GM12878 (cell line): ENCODE measurements around the gene ARHGEF33. TPM values are rescaled to one million over a fixed set of nuclear protein-coding genes. Genes with fewer than 3 reads are reported as not detected.

Source experiments
- ATAC-seq: fragments of 200-7000 bp; cut with Tn5 transposase; 3 replicates; pipeline ENCODE4 v1.9.1; 2020; ENCODE audit warnings: mild to moderate bottlenecking, moderate library complexity
- BruUV-seq: library from RNA; stranded (reverse); fragments of 400-500 nt; replicated peaks from 2 replicates; lab custom pipeline; 2021; lab: Mats Ljungman, UMichigan
- CTCF ChIA-PET: fragments of 300-600 bp; sonication (Branson Sonifier 250); formaldehyde crosslinking; extraction: SDS; loops from one replicate; lab custom pipeline; 2021; ENCODE audit warnings: inconsistent platforms; lab: Yijun Ruan, JAX
- POLR2A ChIA-PET: fragments of 350-600 bp; formaldehyde crosslinking; extraction: SDS; loops from one replicate; lab custom pipeline; 2021; ENCODE audit warnings: inconsistent platforms; lab: Charles Lee
- RAD21 ChIA-PET: fragments of 300-600 bp; sonication (Branson Sonifier 250); formaldehyde crosslinking; loops from one replicate; lab custom pipeline; 2023; ENCODE audit warnings: antibody characterized with exemption; ENCODE audit not compliant: unreplicated experiment; lab: Charles Lee
- SMC1A ChIA-PET: fragments of 300-600 bp; sonication (Branson Sonifier 250); formaldehyde crosslinking; loops from one replicate; lab custom pipeline; 2023; ENCODE audit not compliant: unreplicated experiment, uncharacterized antibody; lab: Charles Lee
- DNase-seq: peaks from one replicate; pipeline ENCODE4 v3.0.0-alpha.2; 2011; ENCODE audit warnings: low read depth, low spot score
- FAIRE-seq: peaks from 3 replicates; lab custom pipeline; 2011; peaks lifted over from hg19 to GRCh38; lab: Jason Lieb, UNC
- H2AFZ ChIP-seq: 2 replicates; pipeline ENCODE4 v1.6.0; 2011; ENCODE audit warnings: low read depth, low read length, control low read depth; ENCODE audit not compliant: control insufficient read depth
- H3K27ac ChIP-seq: 2 replicates; pipeline ENCODE4 v1.5.1; 2011; ENCODE audit warnings: control low read depth; ENCODE audit not compliant: control insufficient read depth, insufficient read depth
- H3K27me3 ChIP-seq, 2 experiments: replicated peaks in 1 of 2; 2 replicates each; pipeline versions ENCODE4 v1.6.0 to v1.6.1; 2011; ENCODE audit warnings: low read length in 1 of 2; ENCODE audit not compliant: control insufficient read depth in 2 of 2, insufficient read depth in 2 of 2
- H3K36me3 ChIP-seq, 2 experiments: 2 replicates each; pipeline ENCODE4 v1.5.1; 2011; ENCODE audit warnings: low read length in 1 of 2; ENCODE audit not compliant: control insufficient read depth in 2 of 2, insufficient read depth in 2 of 2
- H3K4me1 ChIP-seq: 2 replicates; pipeline ENCODE4 v1.6.1; 2011; ENCODE audit warnings: mild to moderate bottlenecking, low read length, moderate library complexity, mixed read lengths; ENCODE audit not compliant: control insufficient read depth, insufficient read depth
- H3K4me2 ChIP-seq: 2 replicates; pipeline ENCODE4 v1.6.0; 2011; ENCODE audit warnings: control low read depth; ENCODE audit not compliant: control insufficient read depth, insufficient read depth
- H3K4me3 ChIP-seq: fragments of 200-600 bp; sonication (generic); 2 replicates; pipeline ENCODE4 v1.5.1; 2016
- H3K79me2 ChIP-seq: 2 replicates; pipeline ENCODE4 v1.6.0; 2011; ENCODE audit warnings: low read length; ENCODE audit not compliant: control insufficient read depth, insufficient read depth
- H3K9ac ChIP-seq: 2 replicates; pipeline ENCODE4 v1.8.0; 2011; ENCODE audit warnings: low read length, control low read depth, mixed read lengths; ENCODE audit not compliant: control insufficient read depth, insufficient read depth
- H3K9me3 ChIP-seq: replicated peaks from 3 replicates; pipeline ENCODE4 v1.5.1; 2011; ENCODE audit warnings: mild to moderate bottlenecking, low read length; ENCODE audit not compliant: control insufficient read depth, insufficient read depth
- H4K20me1 ChIP-seq: 2 replicates; pipeline ENCODE4 v1.6.0; 2011; ENCODE audit not compliant: control insufficient read depth, insufficient read depth
- ASH2L ChIP-seq: fragments of 300-600, 200-600 bp; sonication (generic); IDR thresholded peaks from 2 replicates; pipeline ENCODE4 v1.6.1; 2017; ENCODE audit warnings: low read depth, mild to moderate bottlenecking, borderline replicate concordance
- IKZF1 ChIP-seq: fragments of 450-650 bp; conservative IDR thresholded peaks from 2 replicates; pipeline ENCODE4 v1.6.1; 2017; ENCODE audit warnings: antibody characterized with exemption, mild to moderate bottlenecking
- NRF1 ChIP-seq: conservative IDR thresholded peaks from 2 replicates; pipeline ENCODE4 v1.6.1; 2011; ENCODE audit warnings: mild to moderate bottlenecking, low read depth, low read length, improper control_type of control experiment
- RAD51 ChIP-seq: fragments of 450-650 bp; IDR thresholded peaks from 2 replicates; pipeline ENCODE4 v1.6.1; 2016; ENCODE audit warnings: moderate library complexity, mild to moderate bottlenecking, inconsistent platforms
- USF1 ChIP-seq: IDR thresholded peaks from 2 replicates; pipeline ENCODE4 v1.6.1; 2011; ENCODE audit warnings: borderline replicate concordance, low read depth, mild to moderate bottlenecking, moderate library complexity, mixed read lengths, low read length; ENCODE audit not compliant: insufficient read depth; ENCODE audit errors: extremely low read length
- WGBS: methylation state at CpG from one replicate; pipeline ENCODE4 v1.1.6; 2016; ENCODE audit warnings: low lambda C conversion rate; ENCODE audit not compliant: insufficient replicate concordance, insufficient coverage; ENCODE audit errors: missing lambda C conversion rate; 5-methylcytosine and 5-hydroxymethylcytosine counted together
- in situ Hi-C: fragments of 300-500 bp; cut with MboI; formaldehyde crosslinking; loops from 9 replicates; pipeline ENCODE4 v1.14.3; 2018; ENCODE audit warnings: mixed read lengths
- intact Hi-C: fragments of 100-400 bp; cut with micrococcal nuclease; formaldehyde crosslinking; loops from one replicate; pipeline ENCODE4 v1.14.2; 2022; ENCODE audit not compliant: unreplicated experiment
- polyA plus RNA-seq, 11 experiments: library from polyadenylated mRNA; depleted of rRNA in 4 of 11; unstranded in 6 of 11; stranded (reverse) in 5 of 11; fragments of >200 nt; fragmentation: Nextera tagmentation in 4 of 11; fragmentation: Illumina TruSeq in 1 of 11; extraction: Ambion mirVana in 4 of 11; extraction: Trizol in 1 of 11; gene quantifications; 1 replicate in 1 of 11; 2 replicates in 10 of 11; pipeline versions ENCODE4 v1.2.1 to v1.2.3, GENCODE V29; 2011 to 2016; ENCODE audit warnings: inconsistent platforms in 2 of 11, missing spikeins in 2 of 11, low read depth in 1 of 11
- total RNA-seq, 4 experiments: library from RNA; depleted of rRNA in 3 of 4; stranded (reverse); fragments of >200 nt in 3 of 4; fragmentation: Illumina TruSeq in 1 of 4; extraction: Trizol in 1 of 4; gene quantifications; 2 replicates each; pipeline versions ENCODE4 v1.2.1 to v1.2.3, GENCODE V29; 2013 to 2021
- TF ChIP-seq, protein P1 (sequence below): fragments of 450-650 bp; IDR thresholded peaks from 2 replicates; pipeline ENCODE4 v1.6.1; 2018; ENCODE audit warnings: mild to moderate bottlenecking, low read depth, moderate library complexity; ENCODE audit not compliant: partially characterized antibody

The ARHGEF33 gene
- total and polyA plus RNA-seq, 10 of the 15 experiments (the other 5 are each of a cell fraction or from before 2014, with no cell fraction given): 0.01 to 0.08 (median 0.05) TPM; not detected in 4

- ChIA-PET POLR2A (no interaction called here), RAD21 (interaction anchor here (0.6 to 6.8 kb wide), 2 partner anchors 282 to 577 kb away, joined by 3 to 160 read pairs; no protein-coding TSS in a partner anchor), CTCF (interaction anchor here (0.9 to 7.8 kb wide), 3 partner anchors 115 to 283 kb away, joined by 3 to 319 read pairs (median 57); no protein-coding TSS in a partner anchor), SMC1A (interaction anchor here (5.8 kb wide), 1 partner anchor 283 kb away, joined by 145 read pairs; no protein-coding TSS in a partner anchor)
- no peak overlapping the region for H3K27ac ChIP-seq
- H3K9me3 ChIP-seq: no peaks in the 10 kb centered on the region
- no peaks in the 10 kb centered on the region for H3K79me2 ChIP-seq
- no peak for ATAC-seq
- H3K4me2 ChIP-seq: no peak overlapping the region
- intact Hi-C loops (loop anchor here (5.0 kb wide), 1 partner anchor 112 kb away; no protein-coding TSS in a partner anchor), in situ Hi-C loops (loop anchor here (5.0 kb wide), 1 partner anchor 282 kb away; no protein-coding TSS in a partner anchor)
- no peak for DNase-seq
- no peak overlapping the region for H2AFZ ChIP-seq
- H4K20me1 ChIP-seq: no peaks in the 10 kb centered on the region
- WGBS: 68% methylated on average over 4 of the region's 4 CpGs
- FAIRE-seq: no peak
- H3K4me3 ChIP-seq: no peak overlapping the region
- no peak overlapping the region for H3K9ac ChIP-seq
- no peaks in the 10 kb centered on the region for H3K27me3 ChIP-seq
- no peaks in the 10 kb centered on the region for H3K4me1 ChIP-seq
- H3K36me3 ChIP-seq: no peaks in the 10 kb centered on the region
- TF ChIP-seq IKZF1: no peak
- TF ChIP-seq, protein P1, sequence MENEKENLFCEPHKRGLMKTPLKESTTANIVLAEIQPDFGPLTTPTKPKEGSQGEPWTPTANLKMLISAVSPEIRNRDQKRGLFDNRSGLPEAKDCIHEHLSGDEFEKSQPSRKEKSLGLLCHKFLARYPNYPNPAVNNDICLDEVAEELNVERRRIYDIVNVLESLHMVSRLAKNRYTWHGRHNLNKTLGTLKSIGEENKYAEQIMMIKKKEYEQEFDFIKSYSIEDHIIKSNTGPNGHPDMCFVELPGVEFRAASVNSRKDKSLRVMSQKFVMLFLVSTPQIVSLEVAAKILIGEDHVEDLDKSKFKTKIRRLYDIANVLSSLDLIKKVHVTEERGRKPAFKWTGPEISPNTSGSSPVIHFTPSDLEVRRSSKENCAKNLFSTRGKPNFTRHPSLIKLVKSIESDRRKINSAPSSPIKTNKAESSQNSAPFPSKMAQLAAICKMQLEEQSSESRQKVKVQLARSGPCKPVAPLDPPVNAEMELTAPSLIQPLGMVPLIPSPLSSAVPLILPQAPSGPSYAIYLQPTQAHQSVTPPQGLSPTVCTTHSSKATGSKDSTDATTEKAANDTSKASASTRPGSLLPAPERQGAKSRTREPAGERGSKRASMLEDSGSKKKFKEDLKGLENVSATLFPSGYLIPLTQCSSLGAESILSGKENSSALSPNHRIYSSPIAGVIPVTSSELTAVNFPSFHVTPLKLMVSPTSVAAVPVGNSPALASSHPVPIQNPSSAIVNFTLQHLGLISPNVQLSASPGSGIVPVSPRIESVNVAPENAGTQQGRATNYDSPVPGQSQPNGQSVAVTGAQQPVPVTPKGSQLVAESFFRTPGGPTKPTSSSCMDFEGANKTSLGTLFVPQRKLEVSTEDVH: no peak
- no peak for TF ChIP-seq ASH2L
- no peak for TF ChIP-seq NRF1
- TF ChIP-seq RAD51: no peak
- no peak for TF ChIP-seq USF1
- no TSS peak for BruUV-seq
Measured at GRCh38 chr2:38945372-38945771, 55.7 kb downstream of the ARHGEF33 start.
